Activated CD4-positive, CD25-positive, alpha-beta regulatory T cell treated with anti-CD3 and anti-CD28 coated beads, Interleukin-2, amount 50 U/mL, for 24 hours (primary cell): Measurements from ENCODE around the gene ATG13.
"Not testable (repeated sequence)": the region's sequence is repeated elsewhere in the genome, so short reads cannot be mapped to it uniquely, and the experiment has no call there.

Experiments used
- ATAC-seq, 2 donors: fragments of 150-1000 bp; cut with Tn5 transposase; one replicate each; pipeline ENCODE4 v1.10.0; 2021; ENCODE audit warnings: mild to moderate bottlenecking in 1 of 2, moderate library complexity in 1 of 2

ATG13 gene

DNA sequence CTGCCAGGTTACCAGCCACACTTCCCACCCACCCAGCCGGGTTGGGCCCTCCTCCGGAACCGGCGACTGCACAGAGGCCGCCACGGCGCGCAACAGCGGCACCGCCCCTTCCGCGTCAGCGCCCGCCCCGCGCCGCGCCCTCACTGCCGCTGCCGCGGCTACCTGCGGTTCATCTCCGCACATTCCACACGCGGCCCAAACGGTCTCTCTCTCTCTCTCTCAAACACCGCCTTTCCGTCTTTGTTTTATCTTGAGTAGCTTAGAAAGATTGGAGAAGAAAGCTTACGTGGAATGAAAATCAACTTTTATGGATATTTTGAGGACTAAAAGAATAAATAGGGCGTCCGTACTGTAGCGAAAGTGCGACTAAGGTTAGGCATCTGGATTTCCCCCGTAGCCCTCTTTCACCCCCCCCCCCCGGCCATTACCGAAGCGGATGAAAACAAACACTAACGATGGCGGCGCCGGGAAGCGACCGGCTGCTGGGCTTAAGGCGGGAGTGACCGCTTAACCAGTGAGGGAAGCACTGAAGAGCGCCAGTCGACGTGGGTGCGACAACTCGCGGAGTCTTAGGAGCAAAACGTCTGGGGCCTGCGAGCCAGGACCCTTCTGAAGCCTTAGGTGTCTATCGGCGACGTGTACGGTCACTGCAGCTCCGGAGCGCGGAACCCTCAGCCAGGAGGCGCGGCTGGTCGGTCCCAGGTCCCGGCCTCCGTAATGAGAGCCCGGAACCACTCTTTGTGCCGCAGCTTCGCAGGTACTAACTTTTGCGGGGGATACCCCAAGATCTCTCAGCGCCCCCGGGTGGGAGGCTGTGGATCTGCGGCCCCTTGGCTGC, at the start of gene ATG13, which contains the start of gene HARBI1:
ATG13 (plus strand) TSS at position 420 of the 838 bp plus-strand sequence. CDS start 26,739 bp downstream, outside the sequence.
HARBI1 (minus strand) TSS at position 94 of the 838 bp plus-strand sequence. CDS start 990 bp downstream, outside the sequence.
- ATAC-seq = peak; percentile 97 to 98

DNA sequence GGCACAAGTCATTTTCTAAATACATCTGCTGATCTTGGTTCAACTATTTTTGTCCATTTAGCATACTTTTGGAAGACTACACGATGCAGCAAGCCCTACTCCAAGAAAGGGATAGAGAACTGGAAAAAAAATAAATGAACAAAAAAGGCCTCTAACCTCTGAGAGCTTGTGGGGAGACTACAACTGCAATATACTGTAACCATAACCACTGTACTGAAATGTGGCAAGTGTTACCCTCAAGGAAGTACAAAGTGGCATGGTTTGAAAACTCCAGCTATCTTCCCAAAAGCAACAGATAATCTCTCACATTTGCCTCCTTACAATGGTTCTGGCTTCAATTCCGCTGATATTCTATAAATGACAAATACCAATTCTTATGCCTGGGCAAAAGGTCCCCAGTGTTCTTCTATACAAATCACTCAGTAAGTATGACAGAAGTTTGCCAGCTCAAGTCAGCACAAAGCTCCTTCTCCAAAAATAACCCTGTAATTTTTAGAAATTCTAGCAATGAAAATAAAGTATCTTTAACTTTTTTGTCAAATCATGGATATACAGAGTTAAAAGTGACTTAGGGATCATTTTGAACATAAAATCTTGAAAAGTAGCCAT, 46.5 kb upstream of the ATG13 start:
- ATAC-seq = no peak

DNA sequence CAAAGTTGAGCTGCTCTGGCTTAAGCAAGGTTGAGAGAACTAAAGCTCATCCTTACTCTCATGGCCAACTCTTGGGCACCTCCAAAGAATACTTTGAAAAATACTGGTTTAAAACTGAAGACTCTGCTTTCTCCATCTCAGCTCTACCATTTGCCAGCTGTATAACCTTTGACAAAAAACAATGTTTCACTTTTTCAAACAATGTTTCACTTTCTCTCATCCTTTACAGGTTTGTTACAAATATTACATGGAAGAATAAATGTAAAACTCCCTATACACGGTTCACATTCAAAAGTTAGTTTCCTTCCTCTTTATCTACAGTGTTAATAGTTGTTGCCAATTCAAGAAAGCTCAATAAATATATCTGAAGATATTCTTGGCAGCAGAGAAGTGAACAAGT, 42.7 kb upstream of the ATG13 start:
- no peak for ATAC-seq

DNA sequence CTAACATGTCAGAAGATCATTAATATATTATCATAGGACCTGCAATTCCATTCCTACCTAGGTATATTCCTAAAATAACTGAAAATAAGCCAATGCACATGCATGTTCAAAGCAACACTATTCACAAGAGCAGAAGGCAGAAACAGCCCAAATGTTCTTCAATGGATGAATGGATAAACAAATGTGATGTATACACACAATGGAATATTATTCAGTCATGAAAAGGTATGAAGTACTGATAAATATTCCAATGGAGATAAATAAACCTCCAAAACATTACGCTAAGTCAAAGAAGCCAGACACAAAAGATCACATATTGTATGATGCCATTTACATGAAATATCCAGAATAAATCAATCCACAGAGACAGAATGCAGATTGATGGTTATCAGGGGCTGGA, 40.3 kb upstream of the ATG13 start:
- no peak for ATAC-seq

DNA sequence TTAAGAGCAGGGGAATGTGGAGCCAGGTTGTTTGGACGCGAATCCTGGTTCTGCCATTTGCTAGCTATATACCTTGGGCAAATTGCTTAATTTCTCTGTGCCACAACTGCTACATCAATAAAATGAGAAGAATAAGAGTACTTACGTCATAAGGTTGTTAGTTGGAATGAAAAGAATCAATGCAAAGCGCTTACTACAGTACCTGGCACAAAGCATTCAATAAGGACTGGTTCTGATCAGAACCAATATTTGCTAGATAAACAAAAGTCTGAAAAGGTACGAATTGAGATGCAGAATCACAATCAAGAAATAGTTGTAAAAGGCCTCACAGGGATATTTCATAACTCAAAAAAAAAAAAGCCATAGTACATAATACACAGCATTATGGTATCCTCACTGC, 34.8 kb upstream of the ATG13 start:
- no peak for ATAC-seq

DNA sequence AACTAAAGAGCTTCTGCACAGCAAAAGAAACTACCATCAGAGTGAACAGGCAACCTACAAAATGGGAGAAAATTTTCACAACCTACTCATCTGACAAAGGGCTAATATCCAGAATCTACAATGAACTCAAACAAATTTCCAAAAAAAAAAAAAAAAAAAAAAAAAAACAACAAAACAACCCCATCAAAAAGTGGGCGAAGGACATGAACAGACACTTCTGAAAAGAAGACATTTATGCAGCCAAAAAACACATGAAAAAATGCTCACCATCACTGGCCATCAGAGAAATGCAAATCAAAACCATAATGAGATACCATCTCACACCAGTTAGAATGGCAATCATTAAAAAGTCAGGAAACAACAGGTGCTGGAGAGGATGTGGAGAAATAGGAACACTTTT, 33.8 kb upstream of the ATG13 start:
- ATAC-seq = not testable (repeated sequence)

DNA sequence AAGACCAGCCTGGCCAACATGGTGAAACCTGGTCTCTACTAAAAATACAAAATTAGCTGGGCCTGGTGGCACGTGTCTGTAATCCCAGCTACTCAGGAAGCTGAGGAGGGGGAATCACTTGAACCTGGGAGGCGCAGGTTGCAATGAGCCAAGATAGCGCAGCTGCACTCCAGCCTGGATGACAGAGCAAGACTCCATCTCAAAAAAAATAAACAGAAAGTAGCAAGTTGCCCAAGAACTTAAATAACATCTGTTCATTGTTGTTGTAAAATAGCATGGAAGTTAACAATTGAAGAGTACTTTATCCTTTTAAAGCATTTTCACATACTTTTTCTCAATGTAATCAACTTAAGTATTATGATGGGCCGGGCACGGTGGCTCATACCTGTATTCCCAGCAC, 29.2 kb upstream of the ATG13 start:
- no peak for ATAC-seq

DNA sequence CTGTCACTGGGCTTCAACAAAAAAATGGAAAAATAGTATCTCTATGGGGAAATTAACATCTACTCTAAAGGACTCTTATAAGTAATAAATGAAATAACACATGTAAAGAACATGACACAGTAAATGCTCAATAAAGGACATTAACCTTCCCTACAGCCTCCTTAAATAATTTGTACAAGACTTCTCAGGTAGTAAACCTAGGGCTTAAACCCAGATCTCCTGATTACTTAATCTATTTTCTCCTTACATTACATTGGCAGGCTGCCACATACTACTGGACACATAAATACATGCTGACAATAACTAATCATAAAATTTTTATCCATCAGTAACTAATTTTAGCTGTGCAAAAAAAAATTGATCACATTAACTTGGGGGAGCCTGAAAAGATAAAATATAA, 28.4 kb upstream of the ATG13 start:
- ATAC-seq = no peak

DNA sequence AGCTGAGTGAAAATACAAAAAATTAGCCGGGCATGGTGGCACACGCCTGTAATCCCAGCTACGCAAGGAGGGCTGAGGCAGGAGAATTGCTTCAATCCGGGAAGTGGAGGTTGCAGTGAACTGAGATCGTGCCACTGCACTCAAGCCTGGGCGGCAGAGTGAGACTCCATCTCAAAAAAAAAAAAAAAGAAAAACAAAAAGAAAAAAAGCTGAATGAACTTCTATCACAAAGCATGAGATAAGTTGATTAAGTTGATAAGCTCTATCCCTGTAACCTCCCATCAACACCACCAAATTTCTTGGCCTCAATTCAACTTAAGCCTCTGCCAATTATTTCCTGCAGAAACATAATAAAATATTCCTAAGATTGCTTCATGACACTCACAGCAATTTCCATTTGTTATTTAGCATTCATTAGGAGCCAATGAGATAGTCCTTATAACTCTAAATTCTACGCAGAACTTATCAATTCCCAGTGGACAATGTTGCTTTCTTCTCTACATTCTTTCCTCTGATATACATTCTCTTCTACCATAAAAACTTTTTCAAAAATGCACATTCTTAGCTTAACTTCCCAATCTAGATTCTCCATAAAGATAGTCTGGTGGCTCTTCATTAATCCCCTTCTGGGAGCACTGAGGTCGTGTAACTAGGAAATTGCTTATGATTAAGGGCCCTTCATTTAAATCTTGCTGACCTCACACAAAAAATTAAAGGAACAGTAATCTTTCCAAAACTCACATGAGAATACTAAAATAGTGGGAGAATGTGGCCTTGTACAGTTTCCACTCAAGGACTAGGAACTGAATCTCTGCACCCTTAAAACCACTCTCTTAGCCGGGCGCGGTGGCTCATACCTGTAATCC, 26.4 kb upstream of the ATG13 start:
- no peak for ATAC-seq

DNA sequence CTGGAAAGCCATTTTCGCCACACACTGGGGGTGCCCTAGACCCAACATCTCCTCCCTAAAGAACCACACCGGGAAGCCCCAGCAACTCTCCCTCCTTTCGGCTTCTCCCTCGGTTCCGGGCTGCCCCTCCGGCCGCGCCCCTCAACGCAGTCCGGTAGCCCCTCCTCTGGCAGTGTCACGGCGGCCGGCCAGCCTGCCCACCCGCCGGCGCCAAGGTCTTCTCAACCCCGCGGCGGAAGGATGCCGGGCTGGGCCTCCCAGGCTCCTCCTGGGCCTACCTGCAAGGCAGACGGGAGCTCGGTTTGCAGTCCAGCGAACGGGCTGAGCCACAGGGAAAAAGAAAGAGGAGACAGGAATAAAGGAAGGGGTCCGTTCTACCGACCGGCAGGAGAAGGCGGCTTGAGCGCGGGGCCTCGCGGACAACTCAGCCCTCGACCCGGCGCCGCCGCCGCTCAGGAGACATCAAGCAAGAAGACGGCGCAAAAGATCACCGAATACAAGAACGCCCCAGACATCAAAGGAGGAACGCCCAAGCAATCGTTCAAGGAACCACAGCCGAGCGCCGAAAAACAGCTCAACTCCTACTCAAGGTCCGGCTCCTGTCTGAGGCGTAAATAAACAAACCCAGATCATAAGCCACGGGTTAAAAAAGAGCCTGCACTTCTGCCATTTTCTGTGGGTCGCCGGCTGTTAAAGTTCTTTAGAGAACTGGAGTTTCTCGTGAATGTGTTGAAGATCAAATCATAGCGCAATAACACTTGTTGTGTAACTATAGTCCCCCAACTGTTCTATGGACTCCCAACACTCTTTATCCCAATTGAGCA, 23.6 kb upstream of the ATG13 start, which contains the start of gene AMBRA1:
AMBRA1 (minus strand) TSS at position 474 of the 824 bp plus-strand sequence. CDS start 45,643 bp downstream, outside the sequence.
- peak; percentile 88 to 93 for ATAC-seq

DNA sequence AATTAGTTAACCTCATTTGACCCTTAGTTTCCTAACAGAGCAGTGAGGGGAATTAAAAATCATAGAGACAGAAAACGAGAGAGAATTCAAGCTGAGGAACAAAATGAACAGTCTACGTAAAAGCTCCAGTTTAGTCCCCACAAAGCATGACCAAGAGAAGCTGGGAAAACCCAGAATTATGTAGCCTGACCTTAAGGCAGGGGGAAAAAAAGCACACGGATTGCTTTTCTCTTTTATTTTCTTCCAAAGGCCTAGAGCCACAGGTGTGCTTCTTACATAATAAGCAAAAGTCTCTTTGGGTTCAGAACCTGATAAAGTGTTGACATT, 23.0 kb upstream of the ATG13 start:
- ATAC-seq = no peak

DNA sequence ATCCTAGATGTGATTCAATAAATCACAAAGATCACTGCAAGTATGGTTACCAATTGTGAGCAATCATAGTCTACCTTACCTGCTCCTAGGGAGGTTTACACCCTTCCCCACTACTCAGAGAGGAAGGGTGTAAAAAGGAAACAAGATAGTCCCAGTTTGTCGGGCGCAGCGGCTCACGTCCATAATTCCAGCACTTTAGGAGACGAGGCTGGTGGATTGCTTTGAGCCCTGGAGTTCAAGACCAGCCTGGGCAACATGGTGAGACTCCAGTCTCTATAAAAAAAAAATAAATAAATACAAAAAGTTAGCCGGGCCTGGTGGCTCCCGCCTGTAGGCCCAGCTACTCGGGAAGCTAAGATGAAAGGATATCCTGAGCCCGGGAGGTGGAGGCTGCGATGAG, 22.6 kb upstream of the ATG13 start:
- ATAC-seq = no peak

DNA sequence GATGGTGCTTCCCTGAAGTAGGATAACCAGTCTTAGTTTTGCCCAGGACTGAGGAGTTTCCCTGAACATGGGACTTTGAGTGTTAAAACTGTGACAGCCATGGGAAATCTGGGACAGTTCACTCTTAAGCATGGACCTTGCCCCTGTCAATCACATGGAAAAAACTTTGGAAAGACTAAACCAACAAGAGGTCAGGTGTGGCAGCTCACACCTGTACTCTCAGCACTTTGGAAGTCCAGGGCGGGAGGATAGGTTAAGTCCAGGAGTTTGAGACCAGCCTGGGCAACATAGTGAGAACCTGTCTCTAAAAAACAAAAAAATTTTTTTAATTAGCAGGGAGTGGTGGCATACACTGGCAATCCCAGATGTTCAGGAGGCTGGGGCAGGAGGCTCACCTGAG, 20.2 kb upstream of the ATG13 start:
- ATAC-seq = no peak

DNA sequence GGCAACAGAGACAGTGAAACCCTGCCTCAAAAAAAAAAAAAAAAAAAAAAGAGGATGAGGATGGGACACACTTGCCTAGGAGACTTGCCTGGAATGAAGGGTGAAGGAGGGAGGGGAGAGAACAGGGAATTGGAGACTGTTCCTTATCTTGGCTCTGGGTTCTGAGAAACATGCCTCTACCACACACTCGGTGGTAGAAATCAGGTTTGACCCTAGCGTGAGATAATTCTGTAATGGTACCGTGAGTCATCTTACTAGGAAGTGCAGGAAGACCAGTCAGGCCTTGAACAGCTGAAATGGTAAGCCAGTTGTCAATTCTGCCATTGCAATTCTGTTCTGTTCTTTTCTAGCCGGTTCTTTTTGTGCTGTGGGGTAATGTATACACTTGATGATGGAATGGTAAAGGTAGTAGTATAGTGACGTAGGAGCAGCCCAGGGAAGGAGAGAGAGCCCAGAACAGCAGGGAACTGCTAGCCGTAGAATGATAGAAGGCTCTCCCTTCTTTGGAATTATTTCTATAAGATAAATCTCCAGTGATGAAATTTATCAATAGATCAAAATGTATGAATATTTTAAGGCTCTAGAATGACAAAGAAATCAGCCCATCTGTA, 19.6 kb upstream of the ATG13 start:
- ATAC-seq = peak; percentile 19 to 29

DNA sequence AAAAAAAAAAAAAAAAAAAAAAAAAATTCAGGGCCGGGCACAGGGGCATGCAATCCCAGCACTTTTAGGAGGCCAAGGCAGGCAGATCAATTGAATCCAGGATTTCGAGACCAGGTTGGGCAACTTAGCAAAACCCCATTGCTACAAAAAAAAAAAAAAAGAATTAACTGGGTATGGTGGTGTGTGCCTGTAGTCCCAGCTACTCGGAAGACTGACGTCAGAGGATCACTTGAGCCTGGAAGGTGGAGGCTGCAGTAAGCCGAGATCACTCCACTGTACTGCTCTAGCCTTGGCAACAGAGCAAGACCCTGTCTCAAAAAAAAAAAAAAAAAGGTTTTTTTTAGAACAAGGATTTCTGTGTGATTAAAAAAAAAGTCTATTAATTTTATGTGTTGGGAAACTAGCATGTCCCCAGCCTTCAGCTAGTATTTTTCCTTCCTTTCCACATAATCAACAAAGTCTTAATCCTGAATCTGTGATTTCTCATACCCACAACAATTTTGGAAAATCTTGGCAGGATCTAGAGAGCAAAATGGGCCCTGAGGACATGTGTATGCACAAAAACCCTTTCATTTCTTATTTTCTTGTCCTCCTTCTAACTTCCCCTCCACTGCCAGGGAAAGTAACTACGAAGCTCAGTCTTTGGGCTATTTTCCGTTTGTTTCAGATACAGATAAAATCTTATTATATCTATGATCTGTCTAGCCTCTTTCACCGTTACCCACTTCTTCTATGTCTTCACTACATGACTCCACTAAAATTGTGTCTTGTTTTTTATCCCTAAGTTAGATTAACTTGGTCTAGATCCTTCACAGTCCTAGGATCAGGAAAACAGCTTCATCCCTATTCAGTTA, 17.8 kb upstream of the ATG13 start:
- no peak for ATAC-seq

DNA sequence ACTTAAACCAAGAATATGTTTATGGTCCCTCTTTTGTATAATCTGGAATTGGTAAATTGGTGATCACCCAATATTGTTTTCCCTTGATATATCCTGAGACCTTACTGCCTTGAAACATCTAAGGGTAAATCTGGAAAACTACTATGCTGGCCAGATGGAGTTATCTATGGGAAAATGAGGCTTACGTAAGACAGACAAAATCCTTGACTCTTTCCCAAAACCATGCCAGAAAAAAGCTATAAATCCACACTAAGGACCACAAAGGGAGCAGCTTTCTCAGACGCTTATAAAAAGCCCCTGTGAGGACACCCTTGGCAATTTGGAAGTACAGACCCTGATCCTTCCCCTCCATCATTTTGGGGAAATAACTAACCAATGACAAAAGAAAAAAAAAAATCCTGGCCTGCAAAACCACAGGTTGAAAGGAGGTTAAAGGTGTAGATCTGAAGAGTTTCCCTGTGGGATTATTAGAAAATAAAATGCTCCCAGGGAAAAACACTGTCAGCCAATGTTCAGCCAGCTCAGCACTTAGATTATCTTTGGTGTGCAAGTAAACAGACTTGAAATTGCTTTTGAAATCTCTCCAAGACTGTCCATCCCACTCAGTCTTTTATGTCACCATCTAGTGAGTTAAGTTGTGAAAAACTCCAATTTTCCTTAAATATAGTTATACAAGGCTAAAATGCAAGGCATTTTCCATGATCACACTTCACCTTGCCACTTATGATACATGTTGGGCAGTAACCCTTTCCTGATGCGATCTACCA, 17.0 kb upstream of the ATG13 start:
- no peak for ATAC-seq

DNA sequence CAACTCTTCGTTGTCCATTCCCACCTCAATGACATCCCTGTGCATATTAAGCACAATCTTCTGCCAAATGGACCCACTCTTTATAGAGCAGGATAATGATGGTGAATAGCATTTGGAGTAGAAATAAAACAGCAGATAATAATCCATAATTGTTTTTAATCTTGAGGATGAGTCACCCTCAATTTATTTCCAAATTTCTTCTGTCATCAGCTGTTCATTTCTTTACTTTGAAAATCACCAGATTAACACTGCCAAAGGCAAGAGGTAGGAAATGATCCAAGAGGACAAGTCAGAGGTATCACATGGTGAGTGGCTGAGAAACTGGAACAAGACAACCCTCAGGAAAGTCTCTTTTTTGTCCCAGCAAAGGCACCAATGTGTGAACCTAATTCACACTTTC, 16.2 kb upstream of the ATG13 start:
- ATAC-seq = no peak

DNA sequence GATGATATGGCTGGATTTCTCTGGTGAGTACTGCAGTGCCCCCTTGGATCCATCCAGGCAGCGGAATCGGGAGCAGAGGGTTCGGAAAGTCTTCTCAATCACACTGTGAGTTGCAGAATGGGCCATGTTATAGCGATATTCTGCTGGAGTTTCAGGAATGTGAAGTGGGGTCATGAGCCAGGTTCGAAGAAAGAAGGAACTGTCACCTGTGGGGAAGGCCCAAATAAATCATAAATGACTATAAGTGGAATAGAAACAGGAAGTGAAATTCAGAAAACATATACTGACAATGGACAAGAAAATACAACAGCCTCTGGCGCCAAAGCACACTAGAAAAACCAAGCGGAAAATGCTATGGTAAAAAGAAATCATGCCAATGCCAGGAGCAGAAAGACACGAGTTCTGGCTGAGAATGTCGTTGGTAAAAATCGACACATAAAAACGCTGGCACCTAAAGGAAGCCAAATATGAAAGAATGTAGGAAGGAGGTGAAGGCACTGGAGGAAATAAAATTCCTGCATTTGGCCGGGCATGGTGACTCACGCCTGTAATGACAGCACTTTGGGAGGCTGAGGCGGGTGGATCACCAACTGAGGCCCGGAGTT, 13.5 kb upstream of the ATG13 start:
- no peak for ATAC-seq

DNA sequence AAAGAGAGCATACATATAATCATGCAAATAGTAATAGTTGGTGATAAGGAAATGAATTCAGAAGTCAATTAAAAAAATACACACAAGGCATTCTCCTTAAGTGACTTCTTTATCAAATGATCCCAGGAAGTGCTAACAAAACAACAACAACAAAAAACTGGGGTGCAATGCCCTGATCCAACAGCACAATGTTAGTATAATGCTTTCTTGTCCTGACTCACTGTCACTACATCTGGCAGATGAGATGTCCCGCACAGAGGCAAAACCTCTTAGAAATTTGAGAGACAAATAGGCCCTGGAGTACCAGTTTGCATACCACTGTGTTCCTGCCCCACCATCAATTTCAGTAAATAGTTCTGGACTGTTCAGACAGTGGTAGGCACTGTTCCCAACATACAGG, 12.6 kb upstream of the ATG13 start:
- ATAC-seq = no peak

DNA sequence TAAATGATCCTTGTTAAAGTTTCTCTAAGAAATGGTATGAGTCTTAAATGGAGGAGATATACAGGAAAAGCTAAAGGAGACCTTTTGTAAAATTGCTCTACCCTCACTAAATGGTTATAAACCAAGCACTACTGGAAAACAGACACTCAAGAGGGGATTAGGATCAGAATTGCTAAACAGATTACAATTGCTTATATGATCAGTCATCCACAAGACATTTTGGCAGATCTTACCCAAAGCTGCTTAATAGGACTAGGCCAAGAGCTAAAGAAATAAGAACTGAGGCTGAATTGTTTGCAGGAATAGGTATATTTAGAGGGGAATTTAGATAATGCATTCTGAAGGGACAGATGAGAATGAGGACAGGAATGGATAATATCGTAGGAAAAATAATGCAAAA, 9.8 kb upstream of the ATG13 start:
- no peak for ATAC-seq
